Thymus (tissue), 11 donors: Measurements from ENCODE around the gene CORO6. TPM values are rescaled to one million over a fixed set of nuclear protein-coding genes. Genes with fewer than 3 reads are reported as not detected.
A peak's percentile ranks its signal among the peaks of the same experiment; 100 is the strongest.

Experiments used
- DNase-seq, 9 donors: peaks; one replicate each; pipeline ENCODE4 v3.0.0-alpha.2; 2013; ENCODE audit warnings: low spot score in 9 of 9, low read depth in 6 of 9, missing footprints in 1 of 9
- H3K27ac ChIP-seq, 2 donors: one replicate each; pipeline ENCODE4 v1.5.1; 2013; ENCODE audit warnings: control low read depth in 1 of 2, low read depth in 1 of 2, low read length in 1 of 2, mild to moderate bottlenecking in 1 of 2, moderate library complexity in 1 of 2
- H3K27me3 ChIP-seq, 2 donors: one replicate each; pipeline ENCODE4 v1.5.1; 2013; ENCODE audit warnings: low read length in 1 of 2; ENCODE audit not compliant: control insufficient read depth in 2 of 2, insufficient read depth in 1 of 2
- H3K36me3 ChIP-seq, 2 donors: one replicate each; pipeline ENCODE4 v1.5.1; 2013; ENCODE audit warnings: low read length in 1 of 2, mild to moderate bottlenecking in 1 of 2, moderate library complexity in 1 of 2; ENCODE audit not compliant: control insufficient read depth in 2 of 2, insufficient read depth in 2 of 2
- H3K4me1 ChIP-seq, 2 donors: one replicate each; pipeline ENCODE4 v1.5.1; 2013; ENCODE audit warnings: low read length in 2 of 2; ENCODE audit not compliant: control insufficient read depth in 2 of 2, insufficient read depth in 2 of 2
- H3K4me3 ChIP-seq, 2 donors: one replicate each; pipeline ENCODE4 v1.5.1; 2013; ENCODE audit warnings: low read length in 2 of 2, control low read depth in 1 of 2, mild to moderate bottlenecking in 1 of 2
- H3K9me3 ChIP-seq, 2 donors: one replicate each; pipeline ENCODE4 v1.5.1; 2013; ENCODE audit warnings: low read length in 1 of 2, mild to moderate bottlenecking in 1 of 2; ENCODE audit not compliant: control insufficient read depth in 2 of 2, insufficient read depth in 1 of 2
- WGBS: extraction: QIAGEN DNeasy Blood & Tissue Kit; methylation state at CpG from one replicate; pipeline ENCODE4 v1.1.7; 2013; 5-methylcytosine and 5-hydroxymethylcytosine counted together
- polyA plus RNA-seq: library from polyadenylated mRNA; stranded (reverse); fragments of 200-250 nt; gene quantifications from one replicate; pipeline ENCODE4 v1.2.3, GENCODE V29; 2013
- total RNA-seq: library from RNA; stranded (reverse); fragments of 120-200 nt; gene quantifications from one replicate; pipeline ENCODE4 v1.2.4, GENCODE V29; 2013
- donor health status: healthy.

The CORO6 gene
- total and polyA plus RNA-seq, 2 donors = 2.4 to 17.0 TPM

DNA sequence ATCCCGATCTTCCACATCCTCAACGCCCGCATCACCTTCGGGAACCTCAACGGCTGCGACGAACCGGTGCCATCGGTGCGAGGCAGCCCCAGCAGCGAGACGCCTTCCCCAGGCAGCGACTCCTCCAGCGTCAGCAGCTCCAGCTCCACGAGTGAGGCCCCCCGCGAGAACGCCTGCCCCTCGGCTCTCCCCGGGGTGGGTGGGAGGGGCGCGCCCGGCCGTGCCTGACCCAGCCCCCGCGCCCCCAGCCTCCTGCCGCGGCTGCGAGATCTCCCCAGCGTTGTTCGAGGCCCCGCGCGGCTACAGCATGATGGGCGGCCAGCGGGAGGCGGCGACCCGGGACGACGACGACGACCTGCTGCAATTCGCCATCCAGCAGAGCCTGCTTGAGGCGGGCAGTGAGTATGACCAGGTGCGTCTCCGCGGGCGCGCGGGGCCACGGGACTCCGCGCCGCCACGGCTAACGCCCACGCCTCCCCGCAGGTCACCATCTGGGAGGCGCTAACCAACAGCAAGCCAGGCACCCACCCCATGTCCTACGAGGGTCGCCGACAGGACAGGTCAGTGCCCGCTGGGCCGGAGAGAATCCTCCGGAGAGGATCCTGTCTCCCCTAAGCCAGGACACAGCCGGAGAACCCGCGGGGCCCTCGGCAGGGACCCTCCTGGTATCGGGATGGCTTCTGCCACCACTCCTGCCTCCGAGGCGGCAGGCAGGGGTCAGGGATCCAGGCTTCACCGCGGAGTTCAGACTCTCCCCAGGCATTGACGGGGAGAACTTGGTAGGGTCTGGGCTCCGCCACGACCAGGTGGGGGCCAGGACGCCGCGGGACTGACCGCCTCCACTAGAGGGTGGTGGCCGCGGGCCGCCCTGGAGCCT lies 10.1 kb downstream of the CORO6 start:
- Histone ChIP-seq H3K27me3 (peaks cover 25 to 66% of the 10 kb centered on the region in 2 donors), H3K9me3 (peaks cover 0 to 16% of the 10 kb centered on the region in 2 donors), H3K4me1 (peaks cover 36 to 47% of the 10 kb centered on the region in 2 donors), H3K4me3 (peak overlapping the region in 1 of 2 donors; percentile 37), H3K36me3 (no peaks in the 10 kb centered on the region), H3K27ac (no peak overlapping the region)
- WGBS = 58% methylated on average over 85 of the region's 85 CpGs
- no peak for DNase-seq

DNA sequence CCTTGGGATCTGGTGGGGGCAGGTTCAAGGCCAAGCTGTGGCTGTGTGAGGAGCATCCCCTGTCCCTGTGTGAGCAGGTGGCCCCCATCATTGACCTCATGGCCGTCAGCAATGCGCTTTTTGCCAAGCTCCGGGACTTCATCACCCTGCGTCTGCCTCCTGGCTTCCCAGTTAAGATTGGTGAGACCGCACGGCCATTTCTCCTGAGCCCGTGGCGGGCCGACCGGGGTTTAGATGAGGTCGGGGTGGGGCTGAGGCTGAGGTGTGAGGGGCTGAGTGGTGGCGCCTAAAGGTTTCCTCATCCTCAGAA lies 10.7 kb downstream of the CORO6 start:
- no peak overlapping the region for H3K4me3 ChIP-seq
- no peaks in the 10 kb centered on the region for H3K36me3 ChIP-seq
- no peak for DNase-seq
- H3K27me3 ChIP-seq = peaks cover 22 to 60% of the 10 kb centered on the region in 2 donors
- WGBS = 97% methylated on average over 12 of the region's 12 CpGs
- H3K4me1 ChIP-seq = peaks cover 31 to 41% of the 10 kb centered on the region in 2 donors
- H3K9me3 ChIP-seq = peaks cover 0 to 13% of the 10 kb centered on the region in 2 donors
- H3K27ac ChIP-seq = no peak overlapping the region

DNA sequence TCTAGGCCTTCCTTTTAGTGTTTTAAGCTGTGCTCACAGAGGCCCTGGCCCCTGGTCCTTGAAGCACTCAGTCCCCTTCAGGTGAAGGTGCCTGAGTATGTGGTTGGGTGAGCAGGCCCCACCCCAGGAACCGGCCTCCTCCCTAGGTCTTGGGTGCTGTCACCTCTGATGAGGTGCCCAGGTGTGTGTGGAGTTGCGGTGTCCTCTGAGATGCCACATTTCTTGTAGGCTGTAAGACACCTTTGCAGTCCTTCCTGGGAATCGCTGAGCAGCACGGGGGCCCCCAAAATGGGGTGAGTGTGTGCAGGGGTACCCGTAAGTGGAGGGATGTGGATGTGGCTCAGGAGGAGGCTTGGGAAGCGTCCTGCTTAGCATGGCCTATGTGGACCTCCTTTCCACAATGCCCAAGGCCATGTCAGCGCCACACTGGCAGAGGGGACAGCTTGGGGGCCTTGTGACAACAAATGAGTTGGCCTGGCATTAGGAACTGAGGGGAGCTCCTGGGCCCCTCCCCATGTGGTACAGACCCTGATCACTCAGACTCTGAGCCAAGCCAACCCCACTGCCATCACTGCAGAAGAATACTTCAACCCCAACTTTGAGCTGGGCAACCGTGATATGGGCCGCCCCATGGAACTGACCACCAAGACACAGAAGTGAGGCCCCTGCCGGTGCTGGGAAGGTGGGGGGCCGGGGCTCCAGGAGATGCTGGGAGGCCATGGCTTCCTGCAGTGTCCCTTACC lies 11.2 kb downstream of the CORO6 start:
- Histone ChIP-seq H3K4me1 (peaks cover 27 to 36% of the 10 kb centered on the region in 2 donors), H3K9me3 (peaks cover 0 to 13% of the 10 kb centered on the region in 2 donors), H3K4me3 (no peak overlapping the region), H3K27ac (no peak overlapping the region), H3K27me3 (peaks cover 17 to 55% of the 10 kb centered on the region in 2 donors), H3K36me3 (no peaks in the 10 kb centered on the region)
- 96% methylated on average over 11 of the region's 11 CpGs for WGBS
- no peak for DNase-seq

DNA sequence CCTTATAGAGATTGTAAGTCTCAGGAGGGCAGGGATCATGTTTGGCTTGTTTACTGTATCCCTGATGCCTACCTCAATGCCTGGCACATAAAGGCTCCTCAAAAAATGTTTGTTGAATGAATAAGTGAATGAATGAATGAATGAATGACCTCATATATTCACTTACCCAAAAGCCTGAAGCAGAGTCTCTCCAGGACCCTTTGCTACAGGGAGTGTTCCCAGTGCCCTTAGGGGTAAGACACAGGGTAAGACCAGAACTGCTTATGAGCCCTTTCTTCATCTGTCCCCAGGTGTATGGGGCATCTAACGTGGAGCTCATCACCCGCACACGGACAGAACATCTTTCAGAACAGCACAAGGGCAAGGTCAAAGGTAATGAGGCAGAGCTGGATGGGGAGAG lies 12.3 kb downstream of the CORO6 start:
- H3K4me3 ChIP-seq = no peak overlapping the region
- H3K36me3 ChIP-seq = no peaks in the 10 kb centered on the region
- peaks cover 0 to 6% of the 10 kb centered on the region in 2 donors for H3K9me3 ChIP-seq
- H3K27me3 ChIP-seq = peaks cover 7 to 43% of the 10 kb centered on the region in 2 donors
- DNase-seq = no peak
- H3K4me1 ChIP-seq = peaks cover 17 to 26% of the 10 kb centered on the region in 2 donors
- H3K27ac ChIP-seq = no peak overlapping the region
- WGBS = over 99% methylated on average over 3 of the region's 3 CpGs

DNA sequence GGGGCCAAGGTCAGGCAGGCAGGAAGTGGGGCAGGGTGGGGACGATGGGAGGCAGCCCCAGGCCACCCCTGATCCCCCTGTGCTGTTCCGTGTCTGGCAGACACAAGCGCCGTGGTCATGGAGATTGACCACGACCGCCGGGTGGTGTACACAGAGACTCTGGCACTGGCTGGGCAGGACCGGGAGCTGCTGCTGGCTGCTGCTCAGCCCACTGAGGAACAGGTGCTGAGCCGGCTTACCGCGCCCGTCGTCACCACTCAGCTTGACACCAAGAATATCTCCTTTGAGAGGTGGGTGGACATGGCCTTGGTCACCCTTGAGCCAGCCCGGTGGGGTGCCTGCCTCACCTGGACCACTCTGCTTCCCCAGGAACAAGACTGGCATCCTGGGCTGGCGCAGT lies 13.7 kb downstream of the CORO6 start:
- Histone ChIP-seq H3K9me3 (peaks cover 0 to 4% of the 10 kb centered on the region in 2 donors), H3K27me3 (peaks cover 0 to 29% of the 10 kb centered on the region in 2 donors), H3K27ac (no peak overlapping the region), H3K36me3 (no peaks in the 10 kb centered on the region), H3K4me1 (peaks cover 5 to 11% of the 10 kb centered on the region in 2 donors), H3K4me3 (no peak overlapping the region)
- WGBS = 93% methylated on average over 15 of the region's 15 CpGs
- DNase-seq = no peak

DNA sequence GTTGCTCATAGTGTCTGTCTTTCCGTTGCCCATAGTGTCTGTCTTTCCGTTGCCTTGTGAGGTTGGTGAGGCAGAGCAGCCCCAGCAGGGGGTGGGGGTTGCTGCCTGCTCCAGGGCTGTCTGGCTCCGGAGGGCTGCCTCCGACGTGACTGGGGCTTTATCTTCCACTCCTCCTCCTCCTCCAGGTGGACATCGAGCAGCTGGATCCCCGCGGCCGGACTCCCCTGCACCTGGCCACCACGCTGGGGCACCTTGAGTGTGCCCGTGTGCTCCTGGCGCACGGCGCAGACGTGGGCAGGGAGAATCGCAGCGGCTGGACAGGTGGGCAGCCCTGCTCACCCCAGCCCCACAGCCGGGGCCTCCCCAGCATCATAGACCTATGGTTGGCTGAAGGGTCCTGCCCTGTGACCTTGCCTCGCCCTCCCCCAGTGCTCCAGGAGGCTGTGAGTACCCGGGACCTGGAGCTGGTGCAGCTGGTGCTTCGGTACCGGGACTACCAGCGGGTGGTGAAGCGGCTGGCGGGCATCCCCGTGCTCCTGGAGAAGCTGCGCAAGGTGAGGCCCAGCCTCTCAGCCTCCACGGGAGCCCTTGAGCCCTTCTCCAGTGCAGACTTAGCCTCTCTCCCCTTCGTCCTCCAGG lies 15.0 kb downstream of the CORO6 start:
- Histone ChIP-seq H3K27me3 (peaks cover 0 to 16% of the 10 kb centered on the region in 2 donors), H3K27ac (no peak overlapping the region), H3K4me1 (peaks cover 0 to 2% of the 10 kb centered on the region in 2 donors), H3K4me3 (no peak overlapping the region), H3K36me3 (no peaks in the 10 kb centered on the region), H3K9me3 (peaks cover 0 to 1% of the 10 kb centered on the region in 2 donors)
- 98% methylated on average over 29 of the region's 29 CpGs for WGBS
- no peak for DNase-seq

DNA sequence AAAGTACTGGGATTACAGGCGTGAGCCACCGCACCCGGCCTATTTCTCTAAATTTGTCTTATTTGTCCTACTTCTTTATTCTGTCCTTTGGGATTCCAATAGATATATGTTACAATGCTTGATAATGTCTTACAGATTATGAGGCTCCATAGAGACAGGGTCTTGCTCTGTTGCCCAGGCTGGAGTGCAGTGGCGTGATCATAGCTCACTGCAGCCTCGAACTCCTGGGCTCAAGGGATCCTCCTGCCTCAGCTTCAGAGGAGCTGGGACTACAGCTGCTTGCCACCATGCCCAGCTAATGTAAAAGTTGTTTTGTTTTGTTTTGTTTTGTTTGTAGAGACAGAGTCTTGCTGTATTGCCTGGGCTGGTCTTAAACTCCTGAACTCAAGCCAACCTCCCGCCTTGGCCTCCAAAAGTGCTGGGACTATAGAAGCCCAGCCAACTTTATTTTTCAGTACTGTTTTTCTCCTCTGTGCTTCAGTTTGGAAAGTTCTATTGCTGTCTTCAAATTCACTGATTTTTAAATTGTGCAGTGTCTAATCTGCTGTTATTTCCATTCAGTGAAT lies 19.5 kb downstream of the CORO6 start:
- no peak overlapping the region for H3K27ac ChIP-seq
- WGBS = 99% methylated on average over 6 of the region's 6 CpGs
- H3K27me3 ChIP-seq = peaks cover 0 to 2% of the 10 kb centered on the region in 2 donors
- no peaks in the 10 kb centered on the region for H3K4me1 ChIP-seq
- no peak for DNase-seq
- H3K36me3 ChIP-seq = no peaks in the 10 kb centered on the region
- H3K9me3 ChIP-seq = no peaks in the 10 kb centered on the region
- no peak overlapping the region for H3K4me3 ChIP-seq

DNA sequence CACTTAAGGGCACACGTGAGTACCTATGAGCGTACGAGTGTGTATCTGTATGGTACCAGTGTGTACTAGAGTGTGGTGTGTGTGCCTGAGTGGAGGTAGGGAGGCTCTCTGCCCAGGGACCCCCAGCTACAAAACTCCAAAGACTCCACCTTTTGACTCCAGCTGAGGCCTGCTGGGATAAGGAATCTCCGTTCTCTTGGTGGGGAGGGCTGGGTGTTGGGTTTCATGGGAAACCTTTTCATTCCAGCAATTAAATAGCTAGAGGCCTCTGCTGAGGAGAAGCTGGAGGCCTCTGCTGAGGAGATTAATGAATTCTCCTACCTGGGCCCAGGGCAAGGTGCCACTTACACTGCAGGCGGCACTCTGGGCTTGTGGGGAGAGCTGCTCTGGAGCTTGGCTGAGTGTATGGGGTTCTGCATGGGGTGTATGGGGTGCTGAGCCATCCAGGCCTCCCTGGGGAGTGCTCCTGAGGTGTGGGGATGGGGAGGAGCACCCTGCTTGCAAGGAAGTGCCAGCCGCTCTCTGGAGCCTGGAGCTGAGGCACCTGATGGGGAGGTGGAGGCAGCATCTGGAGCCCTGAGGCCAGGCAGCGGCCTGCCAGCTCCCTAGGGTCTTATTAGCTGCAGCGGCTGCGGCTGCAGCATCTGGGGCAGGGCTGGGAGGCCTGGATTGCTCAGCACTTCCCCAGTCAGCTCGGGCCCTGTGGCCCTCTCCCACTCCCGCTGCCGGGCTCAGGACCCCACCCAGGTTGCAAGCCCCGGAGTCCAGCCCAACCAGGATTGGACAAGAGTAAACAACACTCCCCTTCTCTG lies 25.1 kb downstream of the CORO6 start:
- no peak overlapping the region for H3K27ac ChIP-seq
- WGBS = 93% methylated on average over 13 of the region's 13 CpGs
- H3K4me1 ChIP-seq = peaks cover 10 to 15% of the 10 kb centered on the region in 2 donors
- H3K27me3 ChIP-seq = peaks cover 0 to 25% of the 10 kb centered on the region in 2 donors
- no peak for DNase-seq
- H3K36me3 ChIP-seq = no peaks in the 10 kb centered on the region
- H3K9me3 ChIP-seq = no peaks in the 10 kb centered on the region
- H3K4me3 ChIP-seq = no peak overlapping the region
